ENCODE measurements around the gene CNOT6.

CNOT6 gene

GRCh38 chr5:180609386-180609785, 115.2 kb downstream of the CNOT6 start:
- no peak for DNase-seq (ENCODE audit: low read depth in 2 of 2)
- TF ChIP-seq, protein P1, sequence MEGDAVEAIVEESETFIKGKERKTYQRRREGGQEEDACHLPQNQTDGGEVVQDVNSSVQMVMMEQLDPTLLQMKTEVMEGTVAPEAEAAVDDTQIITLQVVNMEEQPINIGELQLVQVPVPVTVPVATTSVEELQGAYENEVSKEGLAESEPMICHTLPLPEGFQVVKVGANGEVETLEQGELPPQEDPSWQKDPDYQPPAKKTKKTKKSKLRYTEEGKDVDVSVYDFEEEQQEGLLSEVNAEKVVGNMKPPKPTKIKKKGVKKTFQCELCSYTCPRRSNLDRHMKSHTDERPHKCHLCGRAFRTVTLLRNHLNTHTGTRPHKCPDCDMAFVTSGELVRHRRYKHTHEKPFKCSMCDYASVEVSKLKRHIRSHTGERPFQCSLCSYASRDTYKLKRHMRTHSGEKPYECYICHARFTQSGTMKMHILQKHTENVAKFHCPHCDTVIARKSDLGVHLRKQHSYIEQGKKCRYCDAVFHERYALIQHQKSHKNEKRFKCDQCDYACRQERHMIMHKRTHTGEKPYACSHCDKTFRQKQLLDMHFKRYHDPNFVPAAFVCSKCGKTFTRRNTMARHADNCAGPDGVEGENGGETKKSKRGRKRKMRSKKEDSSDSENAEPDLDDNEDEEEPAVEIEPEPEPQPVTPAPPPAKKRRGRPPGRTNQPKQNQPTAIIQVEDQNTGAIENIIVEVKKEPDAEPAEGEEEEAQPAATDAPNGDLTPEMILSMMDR (IDR thresholded peaks at IDR 0.05; ENCODE audit: low read depth, low read length) = no peak
- no peak overlapping the region for H3K4me3 ChIP-seq (replicated peaks in 1 of 2; ENCODE audit: low read depth in 2 of 2, low read length in 2 of 2)

- TF ChIP-seq, protein P1 (IDR thresholded peaks at IDR 0.05; ENCODE audit: low read depth, low read length) = no peak
- H3K4me3 ChIP-seq (replicated peaks in 1 of 2; ENCODE audit: low read depth in 2 of 2, low read length in 2 of 2) = no peak overlapping the region
- no peak for DNase-seq (ENCODE audit: low read depth in 2 of 2)
These were observed 115.8 kb downstream of the CNOT6 start for GRCh38 chr5:180609817-180610550.

- TF ChIP-seq, protein P1 (IDR thresholded peaks at IDR 0.05; ENCODE audit: low read depth, low read length) = no peak
- H3K4me3 ChIP-seq (replicated peaks in 1 of 2; ENCODE audit: low read depth in 2 of 2, low read length in 2 of 2) = no peak overlapping the region
- no peak for DNase-seq (ENCODE audit: low read depth in 2 of 2)
These were observed 117.1 kb downstream of the CNOT6 start for GRCh38 chr5:180611140-180611850.

GRCh38 chr5:180612683-180613082, 118.5 kb downstream of the CNOT6 start:
- TF ChIP-seq, protein P1 (IDR thresholded peaks at IDR 0.05; ENCODE audit: low read depth, low read length) = no peak
- no peak for DNase-seq (ENCODE audit: low read depth in 2 of 2)

GRCh38 chr5:180613188-180613813, 119.1 kb downstream of the CNOT6 start:
- TF ChIP-seq, protein P1 (IDR thresholded peaks at IDR 0.05; ENCODE audit: low read depth, low read length) = no peak
- no peak for DNase-seq (ENCODE audit: low read depth in 2 of 2)
- H3K4me3 ChIP-seq (replicated peaks in 1 of 2; ENCODE audit: low read depth in 2 of 2, low read length in 2 of 2) = no peak overlapping the region

More at GRCh38 chr5:180612683-180613082, 118.5 kb downstream of the CNOT6 start:
- no peak overlapping the region for H3K4me3 ChIP-seq (replicated peaks in 1 of 2; ENCODE audit: low read depth in 2 of 2, low read length in 2 of 2)

DNA sequence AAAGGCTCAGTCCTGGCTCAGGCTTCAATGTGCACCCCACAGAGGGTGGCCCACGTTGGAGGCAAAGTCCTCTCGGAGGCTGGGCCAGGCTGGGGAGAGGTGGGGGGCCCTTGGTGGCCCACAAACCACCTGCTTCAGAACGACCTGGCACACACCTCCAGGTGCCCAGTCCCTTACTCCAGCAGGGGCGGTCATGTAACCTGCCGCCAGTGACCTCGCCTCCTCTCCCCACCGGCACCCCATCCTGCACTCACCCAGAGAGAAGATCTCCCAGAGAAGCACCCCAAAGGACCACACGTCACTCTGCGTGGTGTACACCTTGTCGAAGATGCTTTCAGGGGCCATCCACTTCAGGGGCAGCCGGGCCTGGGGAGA, 119.6 kb downstream of the CNOT6 start:
- TF ChIP-seq, protein P1 (IDR thresholded peaks at IDR 0.05; ENCODE audit: low read depth, low read length) = no peak
- no peak for DNase-seq (ENCODE audit: low read depth in 2 of 2)
- H3K4me3 ChIP-seq (replicated peaks in 1 of 2; ENCODE audit: low read depth in 2 of 2, low read length in 2 of 2) = no peak overlapping the region
